HG03469 (cell line): ENCODE results near the gene CORO2A.
"Not testable (repeated sequence)": the region's sequence is repeated elsewhere in the genome, so short reads cannot be mapped to it uniquely, and the experiment has no call there.

ENCODE experiments used
- ATAC-seq: cut with Tn5 transposase; IDR thresholded peaks from one replicate; pipeline ENCODE4 v1.9.1; 2021; ENCODE audit warnings: mild to moderate bottlenecking, moderate library complexity, moderate number of reproducible peaks; ENCODE audit not compliant: unreplicated experiment

The CORO2A gene

DNA sequence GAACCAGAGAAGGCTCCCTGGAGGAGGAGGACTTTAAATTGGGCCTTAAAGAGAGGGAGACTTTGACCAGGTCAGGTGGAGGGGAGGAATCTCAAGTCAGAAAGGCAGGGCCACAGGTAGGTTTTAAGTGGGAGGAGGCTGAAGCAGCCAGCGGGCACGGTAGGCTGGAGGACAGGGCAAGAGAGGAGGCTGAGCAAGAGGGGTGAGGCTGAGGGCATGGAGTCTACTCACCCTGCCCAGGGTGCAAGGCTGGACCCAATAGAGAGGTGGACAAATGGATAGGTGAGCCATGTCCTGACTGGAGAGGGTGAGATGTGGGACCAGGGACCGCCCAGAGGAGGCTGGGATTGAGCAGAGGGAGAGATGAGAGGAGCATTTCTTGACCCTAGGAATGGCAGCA lies 47.8 kb downstream of the CORO2A start:
- no peak for ATAC-seq

DNA sequence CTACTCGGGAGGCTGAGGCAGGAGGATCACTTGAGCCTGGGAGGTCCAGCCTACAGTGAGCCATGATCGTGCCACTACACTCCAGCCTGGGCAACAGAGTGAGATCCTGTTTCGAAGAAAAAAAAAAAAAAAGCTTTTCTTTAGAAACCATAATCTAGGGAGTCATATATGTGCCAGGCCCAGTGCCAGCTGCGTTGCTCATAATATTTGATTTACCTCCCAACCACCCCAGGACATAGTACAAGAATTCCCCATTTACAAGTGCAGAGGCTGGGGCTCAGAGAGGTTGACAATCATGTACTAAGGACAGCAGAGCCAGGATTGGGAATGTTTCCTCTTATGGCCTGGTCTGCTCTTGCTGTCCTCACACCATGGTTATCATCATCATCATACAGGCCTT lies 48.4 kb downstream of the CORO2A start:
- ATAC-seq, result no peak

DNA sequence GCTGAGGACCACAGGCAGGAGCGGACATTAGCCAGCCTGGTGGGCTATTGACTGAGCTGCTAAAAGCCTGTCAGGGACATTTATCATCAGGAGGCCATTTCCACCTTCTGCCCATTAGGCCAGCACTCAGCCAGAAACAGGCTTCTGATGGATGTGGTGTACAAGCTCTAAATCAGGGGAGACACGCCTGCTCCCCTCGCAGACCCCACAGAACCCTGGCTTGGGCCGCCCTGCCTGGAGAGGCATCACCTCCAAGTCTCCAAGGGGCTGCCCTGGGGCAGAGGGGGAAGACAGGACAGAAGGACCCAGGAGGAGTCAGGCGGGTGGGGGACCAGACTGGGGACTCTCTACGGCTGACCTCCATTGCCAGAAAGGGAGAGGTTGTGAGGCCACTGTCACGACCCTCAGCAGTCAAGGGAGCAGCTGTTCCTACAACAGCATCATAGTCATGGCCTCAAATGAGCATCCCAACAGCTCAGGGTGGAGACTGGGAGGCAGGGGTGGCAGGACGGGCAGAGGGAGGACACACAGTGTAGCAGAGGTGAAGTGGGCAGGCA lies 49.4 kb downstream of the CORO2A start:
- no peak for ATAC-seq

DNA sequence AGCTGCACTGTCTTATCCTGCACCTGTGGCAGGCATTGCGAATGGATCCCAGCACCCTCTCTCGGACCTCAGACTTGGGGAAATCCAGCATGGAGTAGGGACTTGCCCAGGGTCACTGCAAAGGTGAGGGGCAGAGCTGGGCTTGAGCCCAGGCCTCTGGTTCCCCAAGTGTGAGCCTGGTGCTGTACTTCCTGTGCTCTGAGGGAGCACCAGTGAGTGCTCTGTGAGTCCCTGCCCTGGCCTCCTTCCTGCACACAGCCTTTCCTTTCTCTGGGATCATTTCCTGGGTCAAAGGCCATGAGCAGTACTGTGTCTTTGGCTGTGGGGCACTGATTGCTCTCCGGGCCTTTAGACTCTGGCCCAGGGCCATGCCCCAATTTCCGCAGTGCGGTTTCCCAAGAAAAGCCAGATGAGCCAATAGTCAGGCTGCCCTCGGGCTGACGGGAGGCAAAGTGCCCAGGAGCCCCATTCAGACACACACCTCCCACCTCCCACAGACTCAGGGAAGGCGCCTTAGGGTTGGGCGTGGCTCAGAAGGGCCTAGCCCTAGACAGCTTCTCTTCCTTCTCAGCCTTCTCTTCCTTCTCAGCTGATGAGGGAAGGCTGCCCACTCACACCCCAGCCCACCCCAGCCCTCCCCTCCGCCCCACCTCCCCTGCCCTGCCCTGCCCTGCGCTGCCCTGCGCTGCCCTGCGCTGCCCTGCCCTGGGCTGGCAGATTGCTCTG lies 50.1 kb downstream of the CORO2A start:
- ATAC-seq, result no peak

DNA sequence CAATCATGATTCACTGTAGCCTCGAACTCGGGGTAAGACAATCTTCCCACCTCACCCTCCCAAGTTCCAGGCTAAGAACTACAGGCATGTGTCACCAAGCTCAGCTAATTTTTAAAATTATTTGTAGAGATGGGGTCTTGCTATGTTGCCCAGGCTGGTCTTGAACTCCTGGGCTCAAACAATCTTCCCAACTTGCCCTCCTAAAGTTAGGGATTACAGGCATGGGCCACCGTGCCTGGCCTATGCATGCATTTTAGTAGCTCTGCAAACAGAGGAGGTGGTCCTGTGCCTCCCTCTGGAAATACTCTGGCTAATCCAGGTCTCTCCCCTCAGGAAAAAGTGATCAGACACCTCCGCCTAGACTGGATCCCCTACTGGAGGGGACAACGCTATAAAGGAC lies 51.9 kb downstream of the CORO2A start:
- no peak for ATAC-seq

DNA sequence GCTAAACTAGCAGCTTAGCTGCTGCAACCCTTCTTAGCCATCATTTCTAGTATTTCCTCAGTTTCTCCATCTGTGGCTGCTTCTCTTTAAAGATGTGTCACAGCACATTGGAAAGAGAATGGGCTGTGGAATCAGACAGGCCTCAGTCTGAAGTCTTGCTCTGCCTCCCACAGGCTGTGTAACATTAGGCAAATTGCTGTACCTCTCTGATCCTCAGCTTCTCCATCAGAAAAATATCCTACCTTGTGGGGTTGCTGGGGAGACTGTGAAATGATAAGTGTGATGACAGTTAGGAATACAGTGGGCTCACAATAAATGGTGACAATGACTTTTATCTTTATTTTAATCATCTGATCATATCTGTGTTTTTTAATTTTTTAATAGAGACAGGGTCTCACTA lies 55.9 kb downstream of the CORO2A start:
- ATAC-seq, result no peak

DNA sequence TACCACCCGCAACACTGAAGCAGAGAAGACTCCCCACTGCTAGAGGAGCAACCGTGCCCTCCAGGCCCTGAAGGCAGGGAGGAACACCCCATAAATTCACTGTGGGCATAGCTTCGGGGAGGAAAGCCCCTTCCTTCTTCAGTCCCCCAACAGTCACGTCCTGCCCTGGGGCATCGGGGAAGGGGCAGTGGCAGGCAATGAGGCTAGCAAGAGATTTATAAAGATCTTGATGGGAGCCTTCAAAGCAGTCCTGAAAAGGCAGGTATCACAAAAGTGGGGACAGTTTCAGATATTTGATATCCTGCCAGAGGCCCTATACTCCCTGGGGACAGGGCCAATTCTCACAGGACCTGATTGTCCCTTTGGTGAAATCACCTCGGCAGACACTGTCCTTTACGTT lies 56.5 kb downstream of the CORO2A start:
- ATAC-seq, result no peak

DNA sequence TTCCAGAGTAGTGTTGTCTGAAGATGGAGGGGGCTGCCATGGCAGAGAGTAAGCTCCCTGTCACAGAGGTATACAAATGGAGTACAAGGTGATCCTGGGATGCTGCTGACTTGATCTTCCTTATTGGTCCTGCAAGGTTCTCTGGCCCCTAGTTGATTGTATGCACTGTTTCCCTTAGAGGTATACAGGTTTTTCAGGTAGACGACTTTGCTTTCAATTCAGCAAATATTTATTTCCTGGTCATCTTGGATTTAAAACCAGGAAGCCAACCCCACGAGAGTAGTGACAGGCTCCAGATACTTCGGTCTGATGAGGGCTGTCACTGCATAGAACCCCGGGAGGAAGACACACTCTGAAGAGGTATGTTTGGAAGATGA lies 56.9 kb downstream of the CORO2A start:
- ATAC-seq, result no peak

DNA sequence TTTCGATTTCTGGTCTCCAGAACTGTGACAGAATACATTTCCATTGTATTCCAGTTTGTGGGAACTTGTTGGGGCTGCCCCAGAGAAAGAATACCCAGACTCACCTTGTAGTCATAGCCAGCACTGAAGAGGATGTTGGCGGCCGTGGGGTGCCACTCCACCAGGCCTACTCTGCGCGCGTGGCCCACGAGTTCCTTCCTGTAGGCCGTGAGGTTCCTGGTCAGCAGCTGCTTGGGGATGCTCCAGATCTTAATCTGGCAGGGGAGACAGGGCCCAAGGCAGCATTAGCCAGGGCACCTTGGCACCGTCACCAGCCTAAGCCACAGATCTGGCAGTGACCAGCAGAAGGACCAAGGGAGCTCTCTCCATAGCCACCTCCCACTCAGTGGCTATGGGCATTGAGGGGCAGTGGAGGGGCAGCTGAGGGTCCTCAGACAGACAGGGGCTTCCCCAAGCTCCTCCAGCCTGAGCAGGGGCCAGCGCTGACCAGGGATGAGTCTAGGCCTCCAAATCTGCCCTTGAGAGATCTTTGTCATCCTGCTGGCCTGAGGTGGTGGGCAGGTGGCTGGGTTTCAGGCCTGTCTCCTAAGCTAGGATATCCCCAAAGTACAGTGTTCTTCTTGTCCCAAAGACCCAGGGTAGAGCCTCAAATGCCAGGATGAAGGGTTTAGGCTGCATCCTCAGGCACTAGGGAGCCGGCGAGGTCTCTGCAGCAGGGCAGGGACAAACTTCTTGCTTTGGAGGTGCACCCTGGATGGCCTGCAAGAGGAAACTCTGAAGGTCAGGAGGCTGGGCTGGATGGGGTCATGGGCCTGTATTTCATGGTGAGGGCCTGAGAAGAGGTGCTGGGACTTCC lies 57.5 kb downstream of the CORO2A start:
- no peak for ATAC-seq

DNA sequence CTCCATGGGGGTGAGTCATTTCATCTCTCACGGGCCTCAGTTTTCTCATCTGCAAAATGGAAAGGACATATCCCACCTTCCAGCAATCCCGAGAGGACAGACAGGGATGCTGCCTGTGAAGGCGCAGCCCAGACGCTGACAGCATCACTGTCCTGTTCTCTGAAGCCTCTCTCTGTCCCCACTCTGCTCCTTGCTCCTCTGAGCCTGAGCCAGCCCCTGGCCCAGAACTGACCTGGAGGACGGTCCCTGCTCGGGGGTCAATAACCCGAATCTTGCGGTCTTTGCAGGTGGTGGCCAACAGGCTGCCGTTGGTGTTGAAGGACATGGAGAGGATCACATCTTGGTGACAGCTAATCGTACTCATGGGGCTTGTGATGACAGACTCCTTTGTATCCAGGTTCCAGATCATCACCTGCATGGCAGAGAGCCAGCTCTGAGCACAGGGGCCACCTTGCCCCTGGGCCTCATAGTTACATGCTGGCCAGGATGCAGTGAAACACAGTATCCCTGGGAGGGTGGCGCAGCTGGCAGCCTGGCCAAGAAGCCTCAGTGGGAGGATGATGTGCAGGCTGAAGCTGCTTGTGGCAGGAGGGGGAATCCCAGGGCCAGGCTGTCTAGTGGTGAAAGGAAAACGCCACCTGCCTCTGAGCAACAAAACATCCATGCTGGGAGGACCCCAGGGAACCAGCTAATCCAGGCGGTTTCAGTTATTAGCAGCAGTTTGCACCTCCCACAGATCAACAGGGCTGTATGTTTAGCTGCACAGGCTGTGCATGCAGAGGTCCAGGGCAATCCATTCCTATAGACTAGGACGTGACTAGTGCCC lies 59.4 kb downstream of the CORO2A start:
- no peak for ATAC-seq

DNA sequence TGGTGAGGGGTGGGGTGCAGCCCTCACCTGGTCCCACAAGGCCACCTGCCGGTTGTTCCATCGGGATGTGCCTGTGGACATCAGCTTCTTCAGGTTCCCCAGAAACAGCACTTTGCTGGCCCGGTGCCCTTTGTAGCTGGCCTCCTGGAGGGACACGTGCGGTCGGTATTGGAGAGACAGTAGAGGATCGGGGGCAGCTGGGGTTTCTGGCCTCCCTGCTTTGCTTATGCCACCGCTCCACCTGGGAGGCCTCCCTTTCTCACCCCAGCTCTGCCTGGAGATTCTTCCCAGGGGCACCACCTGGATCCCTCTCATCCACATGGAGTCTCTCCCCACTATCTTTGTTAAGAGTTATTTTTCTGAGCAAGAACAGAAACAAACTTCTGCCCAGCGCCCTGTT lies 60.3 kb downstream of the CORO2A start:
- ATAC-seq, result no peak

DNA sequence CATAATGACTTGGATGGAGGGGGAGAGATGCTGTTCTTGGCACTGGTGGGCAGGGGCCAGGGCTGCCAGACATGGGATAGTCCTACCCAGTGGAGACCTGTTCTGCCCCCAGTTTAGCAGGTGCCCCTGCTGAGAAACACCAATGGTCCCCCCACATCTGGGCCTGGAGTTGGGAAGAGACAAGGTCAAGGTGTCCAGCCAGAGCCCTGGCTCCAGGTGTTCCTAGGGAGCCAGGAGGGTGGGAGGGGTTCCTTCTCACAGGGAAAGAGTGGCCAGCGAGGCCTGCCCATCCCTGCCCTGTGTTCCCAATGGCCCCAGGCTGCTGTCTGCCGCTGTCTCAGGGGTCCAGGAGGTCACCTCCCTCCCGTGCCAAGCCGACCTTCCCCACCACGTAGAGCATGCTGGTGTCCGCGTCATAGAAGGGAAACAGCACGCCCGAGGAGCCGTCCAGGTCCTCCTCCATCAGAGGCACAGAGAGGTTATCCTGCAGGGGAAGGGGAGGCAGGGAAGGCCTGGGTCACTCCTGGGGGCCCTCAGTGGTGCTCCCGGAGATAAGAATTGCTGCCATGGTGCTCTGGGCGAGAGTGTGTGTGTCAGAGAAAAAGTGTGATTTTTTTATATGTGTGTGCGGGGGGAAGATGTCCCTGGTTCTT lies 61.7 kb downstream of the CORO2A start:
- no peak for ATAC-seq

DNA sequence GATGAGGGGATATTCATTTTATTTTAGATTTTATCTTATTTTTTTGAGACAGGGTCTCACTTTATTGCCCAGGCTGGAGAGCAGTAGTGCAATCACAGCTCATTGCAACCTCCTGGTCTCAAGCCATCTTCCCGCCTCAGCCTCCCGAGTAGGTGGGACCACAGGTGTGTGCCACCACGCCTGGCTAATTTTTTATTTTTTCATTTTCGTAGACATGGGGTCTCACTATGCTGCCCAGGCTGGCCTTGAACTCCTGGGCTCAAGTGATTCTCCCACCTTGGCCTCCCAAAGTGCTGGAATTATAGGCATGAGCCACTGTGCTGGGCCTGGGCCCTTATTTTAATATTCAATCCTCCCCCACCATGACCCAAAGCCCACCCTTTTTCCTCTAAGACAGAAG lies 62.4 kb downstream of the CORO2A start:
- ATAC-seq, result not testable (repeated sequence)

DNA sequence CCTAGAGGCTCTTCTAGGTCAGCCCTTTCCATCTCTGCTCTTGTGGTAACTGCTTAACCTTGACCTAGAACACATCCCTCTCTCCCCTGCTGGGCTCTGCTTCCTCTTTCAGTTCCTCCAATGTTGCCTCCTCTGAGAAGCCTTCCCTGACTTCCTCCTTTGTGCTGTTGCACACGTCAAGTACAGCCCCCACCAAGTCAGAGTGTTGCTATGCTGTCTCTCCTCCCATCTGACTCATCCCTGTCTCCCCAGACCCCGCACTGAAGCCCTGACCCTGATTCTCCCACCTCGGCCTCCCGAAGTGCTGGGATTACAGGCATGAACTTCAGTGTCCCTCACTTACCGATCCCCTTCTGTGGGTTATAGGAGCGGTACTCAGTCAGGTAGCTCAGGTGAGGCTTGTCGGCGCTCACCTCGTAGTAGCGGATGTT lies 63.0 kb downstream of the CORO2A start:
- peak; percentile 65 for ATAC-seq

DNA sequence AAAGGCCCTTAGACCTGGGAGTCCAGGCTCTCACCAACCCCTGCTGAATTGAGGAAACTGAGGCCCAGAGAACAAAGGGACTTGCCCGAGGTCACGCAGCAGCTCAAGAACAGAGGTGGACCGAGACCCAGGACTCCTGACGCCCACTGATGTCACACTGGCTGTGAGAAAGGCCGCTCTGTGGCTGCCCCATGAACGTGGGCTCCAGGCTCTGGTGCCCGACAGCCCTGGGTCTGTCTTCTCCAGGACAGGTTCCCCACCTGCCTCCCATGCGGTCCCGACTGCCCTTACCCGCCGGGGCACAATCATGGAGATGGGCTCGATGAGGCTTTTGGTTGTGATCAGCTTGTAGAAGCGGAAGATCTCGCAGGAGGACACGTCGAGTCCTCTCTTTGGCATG lies 64.1 kb downstream of the CORO2A start:
- ATAC-seq, result no peak

DNA sequence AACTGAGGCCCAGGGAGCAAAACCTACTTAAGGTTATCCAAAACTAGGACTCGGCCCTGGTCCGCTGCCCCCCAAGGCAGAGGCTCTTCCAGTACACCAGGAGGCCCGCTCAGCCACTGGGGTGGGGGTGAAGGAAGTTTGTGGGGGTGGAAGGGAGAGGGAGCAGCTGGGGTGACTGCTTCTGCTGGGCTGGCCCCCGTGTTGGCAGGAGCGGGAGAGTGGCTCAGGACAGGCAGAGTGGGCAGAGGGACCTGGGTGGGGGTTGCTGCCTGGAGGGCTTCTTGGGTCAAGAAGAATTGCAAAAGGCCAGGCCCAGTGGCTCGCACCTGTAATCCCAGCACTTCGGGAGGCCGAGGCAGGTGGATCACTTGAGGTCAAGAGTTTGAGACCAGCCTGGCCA lies 65.2 kb downstream of the CORO2A start:
- no peak for ATAC-seq

DNA sequence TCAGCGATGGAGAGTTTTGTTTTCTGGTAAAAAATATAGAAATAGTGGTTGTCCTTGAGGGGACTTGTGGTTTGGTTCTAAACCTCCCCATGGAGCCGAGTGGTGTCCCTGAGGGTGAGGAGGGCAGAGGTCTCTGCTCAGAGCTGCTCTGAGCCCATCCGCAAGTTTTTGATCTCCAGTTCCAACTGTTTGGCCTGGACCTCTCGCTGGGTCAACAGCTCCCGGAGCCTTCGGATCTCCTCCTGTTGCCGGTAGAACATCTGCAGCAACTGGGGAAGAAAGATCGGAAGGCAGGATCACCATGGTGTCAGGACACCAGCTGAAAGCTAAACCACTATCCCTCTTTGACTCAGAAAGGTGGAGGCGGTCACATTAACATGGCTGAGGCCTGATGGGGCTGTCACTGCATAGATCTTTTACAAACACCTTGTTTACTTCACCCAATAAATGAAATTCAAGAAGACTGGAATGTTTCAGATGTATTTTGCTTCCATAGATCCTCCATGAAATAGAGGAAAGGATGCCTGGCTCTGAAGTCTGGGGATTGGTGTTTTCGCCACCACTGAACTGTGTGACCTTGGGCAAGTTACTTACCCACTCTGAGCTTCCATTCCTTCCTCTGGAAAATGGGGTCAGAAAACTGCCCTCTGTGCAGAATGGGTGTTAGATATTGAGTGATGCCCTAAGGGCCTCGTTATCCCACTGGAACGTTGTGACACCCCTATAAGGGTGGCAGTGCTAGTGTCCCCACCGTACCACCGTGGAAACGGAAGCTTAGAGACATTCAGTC lies 67.6 kb downstream of the CORO2A start:
- ATAC-seq, result no peak

DNA sequence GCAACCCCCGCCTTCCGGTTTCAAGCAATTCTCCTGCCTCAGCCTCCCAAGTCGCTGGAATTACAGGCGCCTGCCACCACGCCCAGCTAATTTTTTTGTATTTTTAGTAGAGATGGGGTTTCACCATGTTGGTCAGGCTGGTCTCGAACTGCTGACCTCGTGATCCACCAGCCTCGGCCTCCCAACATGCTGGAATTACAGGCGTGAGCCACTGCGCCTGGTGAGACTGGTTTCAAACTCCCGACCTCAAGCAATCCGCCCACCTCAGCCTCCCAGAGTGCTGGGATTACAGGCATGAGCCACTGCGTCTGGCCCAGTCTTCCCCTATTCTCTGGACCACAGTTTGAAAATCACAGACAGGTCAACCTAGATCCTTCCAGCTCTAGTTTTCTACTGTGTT lies 68.3 kb downstream of the CORO2A start:
- ATAC-seq, result not testable (repeated sequence)

DNA sequence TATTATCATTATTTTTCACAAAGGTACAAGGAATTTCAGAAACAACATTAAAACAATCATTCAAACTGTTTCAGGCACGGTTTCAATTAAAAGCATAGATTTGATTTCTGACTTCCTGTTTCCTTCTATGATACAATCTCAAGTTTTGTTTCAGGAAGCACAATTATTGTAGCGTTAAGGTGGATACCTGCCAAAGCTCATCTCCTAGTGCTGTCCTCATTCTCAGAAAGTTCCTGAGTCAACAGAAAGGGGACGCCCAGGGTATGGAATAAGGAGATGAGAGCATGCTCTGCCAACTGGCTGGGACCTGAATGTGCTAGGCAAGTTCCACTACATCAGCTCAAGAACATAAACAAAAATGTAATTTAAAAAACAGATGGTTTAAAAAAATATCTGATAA lies 71.4 kb downstream of the CORO2A start:
- ATAC-seq, result no peak

DNA sequence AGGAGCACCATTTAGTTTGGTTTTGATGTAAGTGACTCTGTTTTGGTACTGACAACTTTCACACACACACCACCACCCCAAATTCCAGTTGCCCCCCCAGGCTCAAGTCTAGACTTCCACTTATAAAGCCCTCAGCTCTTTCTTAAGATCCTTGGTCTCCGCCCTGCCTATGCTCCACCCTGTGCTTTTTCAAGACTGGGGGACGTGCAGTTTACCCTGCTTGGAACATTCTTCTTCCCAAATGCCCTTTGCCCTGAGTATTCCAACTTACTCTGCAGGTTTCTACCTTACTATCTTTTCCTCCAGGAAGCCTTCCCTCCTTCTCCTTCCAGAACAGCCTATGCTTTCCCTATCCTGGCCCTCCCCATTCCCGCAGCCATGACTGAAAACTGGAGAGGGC lies 72.0 kb downstream of the CORO2A start:
- ATAC-seq, result no peak
